ENCODE measurements around the gene ZMYND12. TPM values are rescaled to one million over a fixed set of nuclear protein-coding genes. Genes with fewer than 3 reads are reported as not detected.
"Not testable (repeated sequence)": the region's sequence is repeated elsewhere in the genome, so short reads cannot be mapped to it uniquely, and the experiment has no call there.

Gene ZMYND12, protein sequence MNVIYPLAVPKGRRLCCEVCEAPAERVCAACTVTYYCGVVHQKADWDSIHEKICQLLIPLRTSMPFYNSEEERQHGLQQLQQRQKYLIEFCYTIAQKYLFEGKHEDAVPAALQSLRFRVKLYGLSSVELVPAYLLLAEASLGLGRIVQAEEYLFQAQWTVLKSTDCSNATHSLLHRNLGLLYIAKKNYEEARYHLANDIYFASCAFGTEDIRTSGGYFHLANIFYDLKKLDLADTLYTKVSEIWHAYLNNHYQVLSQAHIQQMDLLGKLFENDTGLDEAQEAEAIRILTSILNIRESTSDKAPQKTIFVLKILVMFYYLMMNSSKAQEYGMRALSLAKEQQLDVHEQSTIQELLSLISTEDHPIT
- total RNA-seq (1.3 and 3.5 TPM in 2 replicates), polyA plus RNA-seq (0.16 and 0.56 TPM in 2 replicates), polyA minus RNA-seq (ENCODE audit: low replicate concordance) (not detected in 2 replicates)
- 0.23 and 0.66 TPM in 2 replicates for polyA plus RNA-seq (2012)

DNA sequence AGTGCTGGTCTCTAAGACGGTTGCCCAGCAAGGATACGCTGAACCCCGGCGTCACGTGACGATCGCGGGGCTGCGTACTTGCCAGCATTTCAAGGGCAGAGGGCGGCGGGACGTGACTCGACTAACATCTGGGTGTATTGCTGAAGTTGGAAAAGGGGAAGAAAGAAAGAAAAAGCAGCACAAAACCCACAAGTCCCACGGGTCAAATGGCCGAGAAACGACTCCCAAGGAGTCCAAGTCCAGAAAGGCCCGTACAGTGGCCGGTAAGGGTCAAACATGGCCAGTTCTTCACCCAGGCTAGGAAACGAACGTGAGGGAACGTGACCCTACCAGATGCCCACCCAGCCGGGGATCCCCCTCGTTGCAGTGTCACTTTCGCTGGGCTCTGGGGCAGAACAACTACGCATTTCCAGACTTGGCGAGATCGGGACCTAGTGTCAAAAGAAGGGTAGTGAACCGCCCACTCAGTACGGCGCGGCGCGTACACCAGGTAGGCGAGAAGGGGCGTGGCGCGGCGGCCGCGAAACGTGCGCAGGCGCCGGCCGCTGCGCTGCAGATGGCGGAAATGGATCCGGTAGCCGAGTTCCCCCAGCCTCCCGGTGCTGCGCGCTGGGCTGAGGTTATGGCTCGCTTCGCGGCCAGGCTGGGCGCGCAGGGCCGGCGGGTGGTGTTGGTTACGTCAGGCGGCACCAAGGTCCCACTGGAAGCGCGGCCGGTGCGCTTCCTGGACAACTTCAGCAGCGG is at the start of gene ZMYND12, which contains the start of gene PPCS:
ZMYND12 (minus strand) TSS at position 13 of the 744 bp plus-strand sequence. CDS start 25 bp downstream, outside the sequence.
PPCS (plus strand) TSS at position 534 of the 744 bp plus-strand sequence; CDS start at position 557, 23 bp downstream.
- no peaks in the 10 kb centered on the region for H3K9me3 ChIP-seq (ENCODE audit: control insufficient read depth, insufficient read depth, low read depth, low read length)
- no peaks in the 10 kb centered on the region for H3K27me3 ChIP-seq (ENCODE audit: control insufficient read depth, insufficient read depth, low read length)
- peaks cover 2% of the 10 kb centered on the region for H3K4me1 ChIP-seq (ENCODE audit: control insufficient read depth, extremely low read depth, insufficient read depth, low read length)
- TF ChIP-seq, protein P1, sequence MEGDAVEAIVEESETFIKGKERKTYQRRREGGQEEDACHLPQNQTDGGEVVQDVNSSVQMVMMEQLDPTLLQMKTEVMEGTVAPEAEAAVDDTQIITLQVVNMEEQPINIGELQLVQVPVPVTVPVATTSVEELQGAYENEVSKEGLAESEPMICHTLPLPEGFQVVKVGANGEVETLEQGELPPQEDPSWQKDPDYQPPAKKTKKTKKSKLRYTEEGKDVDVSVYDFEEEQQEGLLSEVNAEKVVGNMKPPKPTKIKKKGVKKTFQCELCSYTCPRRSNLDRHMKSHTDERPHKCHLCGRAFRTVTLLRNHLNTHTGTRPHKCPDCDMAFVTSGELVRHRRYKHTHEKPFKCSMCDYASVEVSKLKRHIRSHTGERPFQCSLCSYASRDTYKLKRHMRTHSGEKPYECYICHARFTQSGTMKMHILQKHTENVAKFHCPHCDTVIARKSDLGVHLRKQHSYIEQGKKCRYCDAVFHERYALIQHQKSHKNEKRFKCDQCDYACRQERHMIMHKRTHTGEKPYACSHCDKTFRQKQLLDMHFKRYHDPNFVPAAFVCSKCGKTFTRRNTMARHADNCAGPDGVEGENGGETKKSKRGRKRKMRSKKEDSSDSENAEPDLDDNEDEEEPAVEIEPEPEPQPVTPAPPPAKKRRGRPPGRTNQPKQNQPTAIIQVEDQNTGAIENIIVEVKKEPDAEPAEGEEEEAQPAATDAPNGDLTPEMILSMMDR (conservative IDR thresholded peaks at IDR 0.05 in 1 of 2, IDR thresholded peaks at IDR 0.05 in 1 of 2; ENCODE audit: low read depth in 1 of 2, low read length in 2 of 2), result no peak
- no peak for TF ChIP-seq EZH2 (IDR thresholded peaks at IDR 0.05; ENCODE audit: low read length, missing control alignments)
- H3K4me2 ChIP-seq (ENCODE audit: extremely low read depth, insufficient read depth, low read length), result peak within 1 kb of the TSS; percentile 91
- peak within 1 kb of the TSS; percentile 59 to 85 (median 71) for H3K4me3 ChIP-seq (replicated peaks in 1 of 4; ENCODE audit: control extremely low read depth in 1 of 4, insufficient read depth in 1 of 4, low read depth in 3 of 4, low read length in 4 of 4)
- peak within 1 kb of the TSS; percentile 81 for H3K27ac ChIP-seq (ENCODE audit: insufficient read depth, low read length)
- H4K20me1 ChIP-seq (ENCODE audit: control insufficient read depth, extremely low read depth, insufficient read depth, low read length), result no peaks in the 10 kb centered on the region
- no peaks in the 10 kb centered on the region for H3K79me2 ChIP-seq (ENCODE audit: control insufficient read depth, insufficient read depth, low read length)
- peak within 1 kb of the TSS; percentile 99 for H2AFZ ChIP-seq (ENCODE audit: low read length)
- peak; percentile 87 to 93 for DNase-seq (ENCODE audit: low read depth in 2 of 2)
- H3K9ac ChIP-seq (ENCODE audit: insufficient read depth, low read length), result peak within 1 kb of the TSS; percentile 88
- H3K36me3 ChIP-seq (ENCODE audit: control insufficient read depth, insufficient read depth, low read length), result no peaks in the 10 kb centered on the region

DNA sequence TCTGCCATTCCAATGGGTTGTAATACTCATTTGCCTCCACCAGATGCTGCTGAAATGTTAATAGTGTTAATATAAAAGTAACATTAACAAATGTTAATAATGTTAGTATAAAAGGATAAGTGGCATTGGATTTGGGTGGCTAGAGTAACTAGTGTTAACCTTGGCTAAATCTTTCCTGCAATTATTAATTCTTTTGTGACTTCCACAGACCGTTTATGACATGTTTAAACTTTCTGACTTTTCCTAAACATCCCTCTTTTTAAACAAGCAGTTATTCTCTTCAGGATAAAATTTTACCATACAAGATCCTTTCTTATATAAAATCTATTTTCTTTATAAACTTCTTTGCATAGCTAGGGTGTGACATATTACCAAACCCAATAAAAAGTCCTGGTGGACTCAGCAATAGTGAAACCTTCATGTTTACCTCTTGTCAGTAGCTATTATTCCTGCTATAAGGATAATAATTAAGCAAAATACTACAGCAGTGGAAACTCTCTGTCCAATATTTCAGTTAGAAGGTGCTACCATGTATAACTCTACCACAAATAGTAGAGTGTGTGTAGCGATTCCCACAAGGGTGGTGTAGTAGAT is 48.8 kb upstream of the ZMYND12 start:
- Histone ChIP-seq H3K4me2 (ENCODE audit: extremely low read depth, insufficient read depth, low read length) (no peak overlapping the region), H3K27me3 (ENCODE audit: control insufficient read depth, insufficient read depth, low read length) (no peaks in the 10 kb centered on the region), H3K27ac (ENCODE audit: insufficient read depth, low read length) (no peak overlapping the region), H3K79me2 (ENCODE audit: control insufficient read depth, insufficient read depth, low read length) (no peaks in the 10 kb centered on the region), H2AFZ (ENCODE audit: low read length) (no peak overlapping the region), H3K36me3 (ENCODE audit: control insufficient read depth, insufficient read depth, low read length) (no peaks in the 10 kb centered on the region), H3K9me3 (ENCODE audit: control insufficient read depth, insufficient read depth, low read depth, low read length) (no peaks in the 10 kb centered on the region), H3K4me1 (ENCODE audit: control insufficient read depth, extremely low read depth, insufficient read depth, low read length) (no peaks in the 10 kb centered on the region), H4K20me1 (ENCODE audit: control insufficient read depth, extremely low read depth, insufficient read depth, low read length) (no peaks in the 10 kb centered on the region), H3K4me3 (replicated peaks in 1 of 4; ENCODE audit: control extremely low read depth in 1 of 4, insufficient read depth in 1 of 4, low read depth in 3 of 4, low read length in 4 of 4) (no peak overlapping the region), H3K9ac (ENCODE audit: insufficient read depth, low read length) (no peak overlapping the region)
- DNase-seq (ENCODE audit: low read depth in 2 of 2), result no peak
- TF ChIP-seq EZH2 (IDR thresholded peaks at IDR 0.05; ENCODE audit: low read length, missing control alignments), result no peak
- TF ChIP-seq, protein P1 (conservative IDR thresholded peaks at IDR 0.05 in 1 of 2, IDR thresholded peaks at IDR 0.05 in 1 of 2; ENCODE audit: low read depth in 1 of 2, low read length in 2 of 2), result no peak

DNA sequence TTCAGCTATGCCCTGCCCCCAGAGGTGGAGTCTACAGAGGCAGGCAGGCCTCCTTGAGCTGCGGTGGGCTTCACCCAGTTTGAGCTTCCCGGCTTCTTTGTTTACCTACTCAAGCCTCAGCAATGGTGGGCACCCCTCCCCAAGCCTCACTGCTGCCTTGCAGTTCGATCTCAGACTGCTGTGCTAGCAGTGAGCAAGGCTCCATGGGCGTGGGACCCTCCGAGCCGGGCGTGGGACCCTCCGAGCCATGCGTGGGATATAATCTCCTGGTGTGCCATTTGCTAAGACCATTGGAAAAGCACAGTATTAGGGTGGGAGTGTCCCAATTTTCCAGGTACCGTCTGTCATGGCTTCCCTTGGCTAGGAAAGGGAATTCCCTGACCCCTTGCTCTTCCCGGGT is 46.2 kb upstream of the ZMYND12 start:
- H3K4me3 ChIP-seq (replicated peaks in 1 of 4; ENCODE audit: control extremely low read depth in 1 of 4, insufficient read depth in 1 of 4, low read depth in 3 of 4, low read length in 4 of 4); H2AFZ ChIP-seq (ENCODE audit: low read length); H3K27me3 ChIP-seq (ENCODE audit: control insufficient read depth, insufficient read depth, low read length); H3K79me2 ChIP-seq (ENCODE audit: control insufficient read depth, insufficient read depth, low read length); H3K4me1 ChIP-seq (ENCODE audit: control insufficient read depth, extremely low read depth, insufficient read depth, low read length); H4K20me1 ChIP-seq (ENCODE audit: control insufficient read depth, extremely low read depth, insufficient read depth, low read length); H3K9ac ChIP-seq (ENCODE audit: insufficient read depth, low read length); H3K4me2 ChIP-seq (ENCODE audit: extremely low read depth, insufficient read depth, low read length); H3K27ac ChIP-seq (ENCODE audit: insufficient read depth, low read length); H3K9me3 ChIP-seq (ENCODE audit: control insufficient read depth, insufficient read depth, low read depth, low read length); H3K36me3 ChIP-seq (ENCODE audit: control insufficient read depth, insufficient read depth, low read length); DNase-seq (ENCODE audit: low read depth in 2 of 2): not testable (repeated sequence)
